Chondrocyte (in vitro differentiated cells): ENCODE data around the gene RUSC2. TPM values are rescaled to one million over a fixed set of nuclear protein-coding genes. Genes with fewer than 3 reads are reported as not detected.
"Not testable (repeated sequence)": the region's sequence is repeated elsewhere in the genome, so short reads cannot be mapped to it uniquely, and the experiment has no call there.

Experiments
- DNase-seq: peaks from one replicate; pipeline ENCODE4 v3.0.0; 2021; ENCODE audit warnings: mixed read lengths, low spot score
- H3K27ac Mint-ChIP-seq: one replicate; pipeline ENCODE4 v1.8.0; 2021; ENCODE audit warnings: mild to moderate bottlenecking, moderate library complexity, mixed read lengths; ENCODE audit not compliant: unreplicated experiment
- H3K27me3 Mint-ChIP-seq: 2 replicates; pipeline ENCODE4 v1.8.0; 2021; ENCODE audit warnings: low read depth, mixed read lengths
- H3K36me3 Mint-ChIP-seq: 2 replicates; pipeline ENCODE4 v1.8.0; 2021; ENCODE audit warnings: low read depth, mixed read lengths
- H3K4me1 Mint-ChIP-seq: 2 replicates; pipeline ENCODE4 v1.8.0; 2021; ENCODE audit warnings: low read depth, mild to moderate bottlenecking, mixed read lengths
- H3K4me3 Mint-ChIP-seq: one replicate; pipeline ENCODE4 v1.8.0; 2021; ENCODE audit warnings: mild to moderate bottlenecking, moderate library complexity, mixed read lengths; ENCODE audit not compliant: unreplicated experiment
- H3K9me3 Mint-ChIP-seq: 2 replicates; pipeline ENCODE4 v1.8.0; 2021; ENCODE audit warnings: low read depth, mixed read lengths
- CTCF ChIP-seq: fragments of 200-600 bp; sonication (generic); IDR thresholded peaks from 2 replicates; pipeline ENCODE4 v1.5.0; 2021; ENCODE audit warnings: antibody characterized with exemption, mild to moderate bottlenecking, moderate library complexity
- total RNA-seq: library from RNA; stranded (reverse); gene quantifications from 3 replicates; pipeline ENCODE4 v1.2.1, GENCODE V29; 2021

The RUSC2 gene
- total RNA-seq, 1 donor from 2014 or later, result 96.3 TPM

- H3K27me3 Mint-ChIP-seq, result no peaks in the 10 kb centered on the region
- TF ChIP-seq CTCF, result peak; percentile 55
- no peaks in the 10 kb centered on the region for H3K36me3 Mint-ChIP-seq
- H3K4me1 Mint-ChIP-seq, result peaks cover 90% of the 10 kb centered on the region
- H3K27ac Mint-ChIP-seq, result peak overlapping the region; percentile 99
- DNase-seq, result no peak
- H3K4me3 Mint-ChIP-seq, result peak overlapping the region; percentile 61
- no peaks in the 10 kb centered on the region for H3K9me3 Mint-ChIP-seq
Measured at GRCh38 chr9:35522187-35522586, 32.3 kb downstream of the RUSC2 start.

DNA sequence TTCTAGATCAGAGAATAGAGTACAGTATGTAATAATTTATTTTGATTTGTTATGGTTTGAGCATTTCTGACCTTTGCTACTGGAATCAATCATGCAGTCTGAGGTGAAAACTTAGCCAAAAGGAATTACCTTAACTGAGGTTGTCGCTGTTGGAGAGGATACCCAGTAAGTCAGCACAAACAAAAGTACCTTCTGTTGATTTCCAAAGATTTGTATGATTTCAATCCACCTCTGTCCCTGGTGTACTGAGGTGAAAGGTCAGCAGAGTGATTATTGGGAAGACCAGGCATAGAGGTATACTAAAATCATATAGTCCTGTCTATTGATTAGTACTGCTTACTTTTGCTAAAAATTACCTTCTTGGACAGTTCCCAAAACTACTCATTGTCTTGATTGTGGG is 32.8 kb downstream of the RUSC2 start:
- Mint-ChIP-seq H3K36me3 (no peaks in the 10 kb centered on the region), H3K9me3 (no peaks in the 10 kb centered on the region), H3K4me1 (peaks cover 90% of the 10 kb centered on the region), H3K27me3 (no peaks in the 10 kb centered on the region), H3K4me3 (peak overlapping the region; percentile 61), H3K27ac (peak overlapping the region; percentile 61)
- no peak for TF ChIP-seq CTCF
- DNase-seq, result no peak

GRCh38 chr9:35523556-35523955 is 33.6 kb downstream of the RUSC2 start:
- not testable (repeated sequence) for DNase-seq, H3K36me3 Mint-ChIP-seq, H3K9me3 Mint-ChIP-seq, H3K27me3 Mint-ChIP-seq
- H3K27ac Mint-ChIP-seq, result peak overlapping the region; percentile 49
- H3K4me1 Mint-ChIP-seq, result peaks cover 85% of the 10 kb centered on the region
- peak overlapping the region; percentile 22 for H3K4me3 Mint-ChIP-seq

- TF ChIP-seq CTCF, result no peak
- no peak for DNase-seq
- Mint-ChIP-seq H3K27me3 (no peaks in the 10 kb centered on the region), H3K27ac (peak overlapping the region; percentile 89), H3K36me3 (no peaks in the 10 kb centered on the region), H3K4me1 (peaks cover 73% of the 10 kb centered on the region), H3K4me3 (no peak overlapping the region), H3K9me3 (no peaks in the 10 kb centered on the region)
Measured at GRCh38 chr9:35526087-35526801, 36.3 kb downstream of the RUSC2 start.

DNA sequence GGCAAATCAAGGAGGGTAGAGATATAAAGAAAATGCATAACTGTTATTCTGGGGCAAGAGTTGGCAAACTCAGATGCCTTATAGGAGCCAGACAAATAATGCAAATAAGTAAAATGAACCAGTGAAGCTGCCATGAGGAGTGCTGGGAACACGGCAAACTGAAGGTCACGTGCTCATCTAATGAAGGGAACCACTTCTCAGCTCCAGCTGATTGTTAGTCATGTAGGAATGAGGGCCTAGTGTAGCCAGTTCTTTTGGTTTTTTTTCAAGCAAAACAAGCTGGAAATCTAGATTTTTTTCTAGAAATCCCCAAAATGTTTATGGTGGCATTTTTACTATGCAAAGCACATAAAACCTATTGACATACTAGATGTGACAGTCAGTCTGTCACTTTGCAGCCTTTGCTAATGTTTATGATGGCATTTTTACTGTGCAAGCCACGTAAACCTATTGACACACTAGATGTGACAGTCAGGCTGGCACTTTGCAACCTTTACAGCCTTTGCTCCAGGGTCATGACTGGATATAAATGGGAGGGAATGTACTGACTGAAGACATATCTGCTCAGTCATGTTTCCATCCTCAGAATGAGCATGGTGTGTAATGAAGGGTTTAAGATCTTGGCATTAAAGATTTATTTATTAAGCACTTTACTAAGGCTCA is 39.4 kb downstream of the RUSC2 start:
- no peak for TF ChIP-seq CTCF
- no peak for DNase-seq
- Mint-ChIP-seq H3K27me3 (no peaks in the 10 kb centered on the region), H3K9me3 (peaks cover 4% of the 10 kb centered on the region), H3K4me1 (peaks cover 76% of the 10 kb centered on the region), H3K36me3 (peaks cover 4% of the 10 kb centered on the region), H3K4me3 (no peak overlapping the region), H3K27ac (peak overlapping the region; percentile 39)

DNA sequence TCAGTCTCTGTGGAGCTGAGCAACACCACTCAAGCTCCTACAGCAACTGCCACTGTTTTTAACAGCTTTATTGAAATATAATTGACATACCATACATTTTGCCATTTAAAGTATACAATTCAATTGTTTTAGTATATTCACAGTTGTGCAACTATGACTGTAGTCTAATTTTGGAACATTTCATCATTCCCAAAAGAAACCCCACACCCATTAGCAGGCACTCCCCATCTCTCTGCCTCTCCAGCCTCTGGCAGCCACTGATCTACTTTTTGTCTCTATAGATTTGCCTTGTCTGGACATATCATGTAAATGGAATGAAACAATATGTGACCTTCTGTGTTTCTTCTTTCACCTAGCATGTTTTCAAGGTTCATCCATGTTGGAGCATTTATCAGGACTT is 43.5 kb downstream of the RUSC2 start:
- no peak overlapping the region for H3K4me3 Mint-ChIP-seq
- peaks cover 13% of the 10 kb centered on the region for H3K36me3 Mint-ChIP-seq
- peak overlapping the region; percentile 22 for H3K27ac Mint-ChIP-seq
- DNase-seq, result no peak
- no peaks in the 10 kb centered on the region for H3K27me3 Mint-ChIP-seq
- H3K4me1 Mint-ChIP-seq, result peaks cover 68% of the 10 kb centered on the region
- peaks cover 4% of the 10 kb centered on the region for H3K9me3 Mint-ChIP-seq
- no peak for TF ChIP-seq CTCF

- H3K4me3 Mint-ChIP-seq, H3K9me3 Mint-ChIP-seq, DNase-seq, H3K27me3 Mint-ChIP-seq: not testable (repeated sequence)
- peak overlapping the region; percentile 69 for H3K27ac Mint-ChIP-seq
- H3K36me3 Mint-ChIP-seq, result peaks cover 16% of the 10 kb centered on the region
- H3K4me1 Mint-ChIP-seq, result peaks cover 75% of the 10 kb centered on the region
Measured at GRCh38 chr9:35534921-35535320, 45.0 kb downstream of the RUSC2 start.
